ENCODE measurements around the gene MTR. TPM values are rescaled to one million over a fixed set of nuclear protein-coding genes. Genes with fewer than 3 reads are reported as not detected.

The MTR gene
- polyA plus RNA-seq, 2 donors: 2.4 to 3.6 TPM

DNA sequence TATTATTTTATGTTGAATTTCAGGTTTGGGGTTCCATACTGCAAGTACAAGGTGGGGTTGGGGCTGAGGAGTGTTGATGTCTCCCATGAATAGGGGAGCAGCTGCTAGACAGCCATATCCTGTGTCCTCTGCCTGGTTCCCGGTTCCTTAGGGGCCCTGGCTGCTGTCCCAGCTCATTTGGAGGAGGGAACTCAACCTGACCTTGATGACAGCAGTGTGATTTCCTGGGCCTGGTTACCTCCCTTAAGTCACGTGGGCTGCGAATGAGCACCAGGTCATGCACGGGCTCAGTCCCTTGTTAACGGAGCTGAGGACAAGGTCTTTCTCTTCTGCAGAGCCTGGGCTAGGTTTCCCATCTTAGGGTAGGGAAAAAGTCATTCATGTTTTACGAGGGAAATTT, 85.1 kb downstream of the MTR start:
- no peaks in the 10 kb centered on the region for H3K27me3 ChIP-seq (ENCODE audit: control insufficient read depth in 1 of 2, insufficient read depth in 2 of 2, low read length in 2 of 2)
- peaks cover 0 to 4% of the 10 kb centered on the region in 2 donors for H3K36me3 ChIP-seq (ENCODE audit: control insufficient read depth in 2 of 2, insufficient read depth in 2 of 2, low read length in 1 of 2)
- 82 to 92% methylated on average over 6 of the region's 6 CpGs for WGBS, 2 donors
- no peaks in the 10 kb centered on the region for H3K9me3 ChIP-seq (ENCODE audit: control insufficient read depth in 2 of 2, insufficient read depth in 1 of 2, low read depth in 1 of 2, low read length in 1 of 2)
- no peaks in the 10 kb centered on the region for H3K4me1 ChIP-seq (ENCODE audit: control insufficient read depth in 2 of 2, insufficient read depth in 2 of 2, low read length in 1 of 2)
- no peak overlapping the region for H3K4me3 ChIP-seq (ENCODE audit: low read depth in 1 of 2, low read length in 2 of 2)
- H3K27ac ChIP-seq (ENCODE audit: low read depth in 2 of 2, low read length in 1 of 2): no peak overlapping the region

DNA sequence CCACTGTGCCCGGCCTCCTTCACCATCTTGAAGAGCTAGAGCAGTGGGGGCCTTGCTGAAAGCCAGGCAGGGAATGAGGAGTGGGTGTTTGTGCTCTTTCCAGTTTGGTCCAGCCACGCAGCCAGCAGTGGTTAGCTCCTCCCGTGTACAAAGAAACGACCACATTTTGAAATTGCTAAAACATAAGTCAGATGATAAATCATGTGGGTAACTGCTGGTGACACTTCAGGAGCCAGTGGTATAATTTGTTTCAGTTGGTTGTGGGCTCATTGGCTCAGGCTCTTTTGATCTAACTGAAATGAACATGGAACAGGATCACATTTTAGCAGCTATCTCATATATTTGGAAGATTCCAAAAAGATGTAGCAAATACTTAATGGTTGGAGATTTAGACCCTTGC, 87.6 kb downstream of the MTR start:
- Histone ChIP-seq H3K4me3 (ENCODE audit: low read depth in 1 of 2, low read length in 2 of 2) (no peak overlapping the region), H3K27ac (ENCODE audit: low read depth in 2 of 2, low read length in 1 of 2) (no peak overlapping the region), H3K27me3 (ENCODE audit: control insufficient read depth in 1 of 2, insufficient read depth in 2 of 2, low read length in 2 of 2) (no peaks in the 10 kb centered on the region), H3K9me3 (ENCODE audit: control insufficient read depth in 2 of 2, insufficient read depth in 1 of 2, low read depth in 1 of 2, low read length in 1 of 2) (no peaks in the 10 kb centered on the region), H3K36me3 (ENCODE audit: control insufficient read depth in 2 of 2, insufficient read depth in 2 of 2, low read length in 1 of 2) (peaks cover 3 to 8% of the 10 kb centered on the region in 2 donors), H3K4me1 (ENCODE audit: control insufficient read depth in 2 of 2, insufficient read depth in 2 of 2, low read length in 1 of 2) (no peaks in the 10 kb centered on the region)
- 56 to 79% methylated on average over 4 of the region's 4 CpGs for WGBS, 2 donors

DNA sequence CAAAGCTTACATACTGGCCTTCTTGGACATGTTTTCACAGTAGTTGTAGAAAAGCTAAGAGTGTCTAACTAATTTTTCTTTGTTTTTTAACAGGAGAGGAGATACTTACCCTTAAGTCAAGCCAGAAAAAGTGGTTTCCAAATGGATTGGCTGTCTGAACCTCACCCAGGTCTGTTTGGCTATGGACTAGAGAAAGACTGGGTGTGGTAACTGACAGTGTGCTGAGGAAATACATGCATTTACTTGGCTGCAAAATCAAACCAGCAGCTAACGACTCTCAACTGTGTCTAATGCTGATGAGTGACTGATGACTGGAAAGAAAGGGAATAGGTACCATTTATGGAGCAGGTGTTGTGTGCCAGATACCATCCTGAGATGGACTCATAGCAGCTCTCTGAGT, 91.1 kb downstream of the MTR start:
- no peak overlapping the region for H3K4me3 ChIP-seq (ENCODE audit: low read depth in 1 of 2, low read length in 2 of 2)
- H3K27me3 ChIP-seq (ENCODE audit: control insufficient read depth in 1 of 2, insufficient read depth in 2 of 2, low read length in 2 of 2): no peaks in the 10 kb centered on the region
- H3K27ac ChIP-seq (ENCODE audit: low read depth in 2 of 2, low read length in 1 of 2): no peak overlapping the region
- H3K9me3 ChIP-seq (ENCODE audit: control insufficient read depth in 2 of 2, insufficient read depth in 1 of 2, low read depth in 1 of 2, low read length in 1 of 2): no peaks in the 10 kb centered on the region
- no peaks in the 10 kb centered on the region for H3K4me1 ChIP-seq (ENCODE audit: control insufficient read depth in 2 of 2, insufficient read depth in 2 of 2, low read length in 1 of 2)
- 48 to 59% methylated on average over 1 of the region's 1 CpG for WGBS, 2 donors
- peaks cover 9 to 20% of the 10 kb centered on the region in 2 donors for H3K36me3 ChIP-seq (ENCODE audit: control insufficient read depth in 2 of 2, insufficient read depth in 2 of 2, low read length in 1 of 2)

DNA sequence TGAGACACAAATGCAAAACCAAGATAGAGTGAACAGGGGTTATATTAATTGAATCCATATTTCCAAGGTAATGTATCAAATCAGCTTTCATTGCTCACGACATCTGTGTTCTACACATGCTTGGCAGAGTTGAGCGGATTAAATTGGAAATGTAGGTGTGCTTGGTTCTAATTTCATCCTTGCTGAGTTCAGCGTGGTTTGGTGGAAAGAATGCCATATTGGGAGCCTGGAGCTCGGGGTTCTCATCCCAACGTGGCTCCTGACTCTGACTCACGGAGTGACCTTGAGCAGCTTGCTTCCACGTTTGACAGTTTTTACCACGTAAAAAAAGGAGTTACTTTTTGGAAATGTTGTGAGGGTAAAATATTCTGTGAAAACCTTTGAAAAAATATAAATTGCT, 92.0 kb downstream of the MTR start:
- H3K4me3 ChIP-seq (ENCODE audit: low read depth in 1 of 2, low read length in 2 of 2): no peak overlapping the region
- 88 to 95% methylated on average over 8 of the region's 8 CpGs for WGBS, 2 donors
- H3K27me3 ChIP-seq (ENCODE audit: control insufficient read depth in 1 of 2, insufficient read depth in 2 of 2, low read length in 2 of 2): no peaks in the 10 kb centered on the region
- no peaks in the 10 kb centered on the region for H3K4me1 ChIP-seq (ENCODE audit: control insufficient read depth in 2 of 2, insufficient read depth in 2 of 2, low read length in 1 of 2)
- no peak overlapping the region for H3K27ac ChIP-seq (ENCODE audit: low read depth in 2 of 2, low read length in 1 of 2)
- H3K36me3 ChIP-seq (ENCODE audit: control insufficient read depth in 2 of 2, insufficient read depth in 2 of 2, low read length in 1 of 2): peaks cover 14 to 23% of the 10 kb centered on the region in 2 donors
- H3K9me3 ChIP-seq (ENCODE audit: control insufficient read depth in 2 of 2, insufficient read depth in 1 of 2, low read depth in 1 of 2, low read length in 1 of 2): no peaks in the 10 kb centered on the region

DNA sequence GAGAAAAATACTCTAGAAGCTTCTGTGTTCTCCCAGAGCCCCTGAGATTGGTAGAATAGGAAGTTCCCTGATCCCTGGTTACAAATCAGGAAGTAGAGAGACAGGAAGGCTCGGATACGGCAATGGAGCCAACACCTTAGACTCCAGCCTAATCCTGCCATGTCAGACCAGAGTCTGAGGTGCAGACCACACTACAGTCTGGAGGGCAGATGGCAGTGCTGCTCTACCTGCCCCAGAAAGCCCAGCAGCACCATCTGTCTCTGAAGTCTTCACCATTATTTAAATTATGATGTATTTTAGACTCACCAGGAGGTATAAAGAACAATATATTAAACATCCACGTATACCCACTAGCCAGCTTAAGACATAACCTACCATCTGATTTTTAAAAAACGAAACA, 93.0 kb downstream of the MTR start:
- no peaks in the 10 kb centered on the region for H3K9me3 ChIP-seq (ENCODE audit: control insufficient read depth in 2 of 2, insufficient read depth in 1 of 2, low read depth in 1 of 2, low read length in 1 of 2)
- 84 to 87% methylated on average over 4 of the region's 4 CpGs for WGBS, 2 donors
- H3K27ac ChIP-seq (ENCODE audit: low read depth in 2 of 2, low read length in 1 of 2): no peak overlapping the region
- H3K27me3 ChIP-seq (ENCODE audit: control insufficient read depth in 1 of 2, insufficient read depth in 2 of 2, low read length in 2 of 2): no peaks in the 10 kb centered on the region
- no peak overlapping the region for H3K4me3 ChIP-seq (ENCODE audit: low read depth in 1 of 2, low read length in 2 of 2)
- peaks cover 14 to 27% of the 10 kb centered on the region in 2 donors for H3K36me3 ChIP-seq (ENCODE audit: control insufficient read depth in 2 of 2, insufficient read depth in 2 of 2, low read length in 1 of 2)
- H3K4me1 ChIP-seq (ENCODE audit: control insufficient read depth in 2 of 2, insufficient read depth in 2 of 2, low read length in 1 of 2): no peaks in the 10 kb centered on the region

DNA sequence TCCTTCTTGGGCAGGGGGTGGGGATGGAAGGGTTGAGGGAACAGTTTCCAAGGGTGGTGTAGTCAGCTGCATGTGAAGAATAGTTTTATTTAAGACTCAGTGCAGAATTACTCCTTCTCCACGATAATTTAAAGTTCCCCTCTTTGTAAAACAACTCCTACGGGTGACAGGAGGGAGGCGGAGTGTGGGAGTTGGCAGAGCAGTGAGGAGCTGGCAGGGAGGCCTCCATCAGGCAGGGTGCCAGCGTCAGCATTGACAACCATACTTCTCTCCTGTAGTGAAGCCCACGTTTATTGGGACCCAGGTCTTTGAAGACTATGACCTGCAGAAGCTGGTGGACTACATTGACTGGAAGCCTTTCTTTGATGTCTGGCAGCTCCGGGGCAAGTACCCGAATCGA, 93.8 kb downstream of the MTR start:
- Histone ChIP-seq H3K36me3 (ENCODE audit: control insufficient read depth in 2 of 2, insufficient read depth in 2 of 2, low read length in 1 of 2) (peaks cover 14 to 30% of the 10 kb centered on the region in 2 donors), H3K27ac (ENCODE audit: low read depth in 2 of 2, low read length in 1 of 2) (no peak overlapping the region)

DNA sequence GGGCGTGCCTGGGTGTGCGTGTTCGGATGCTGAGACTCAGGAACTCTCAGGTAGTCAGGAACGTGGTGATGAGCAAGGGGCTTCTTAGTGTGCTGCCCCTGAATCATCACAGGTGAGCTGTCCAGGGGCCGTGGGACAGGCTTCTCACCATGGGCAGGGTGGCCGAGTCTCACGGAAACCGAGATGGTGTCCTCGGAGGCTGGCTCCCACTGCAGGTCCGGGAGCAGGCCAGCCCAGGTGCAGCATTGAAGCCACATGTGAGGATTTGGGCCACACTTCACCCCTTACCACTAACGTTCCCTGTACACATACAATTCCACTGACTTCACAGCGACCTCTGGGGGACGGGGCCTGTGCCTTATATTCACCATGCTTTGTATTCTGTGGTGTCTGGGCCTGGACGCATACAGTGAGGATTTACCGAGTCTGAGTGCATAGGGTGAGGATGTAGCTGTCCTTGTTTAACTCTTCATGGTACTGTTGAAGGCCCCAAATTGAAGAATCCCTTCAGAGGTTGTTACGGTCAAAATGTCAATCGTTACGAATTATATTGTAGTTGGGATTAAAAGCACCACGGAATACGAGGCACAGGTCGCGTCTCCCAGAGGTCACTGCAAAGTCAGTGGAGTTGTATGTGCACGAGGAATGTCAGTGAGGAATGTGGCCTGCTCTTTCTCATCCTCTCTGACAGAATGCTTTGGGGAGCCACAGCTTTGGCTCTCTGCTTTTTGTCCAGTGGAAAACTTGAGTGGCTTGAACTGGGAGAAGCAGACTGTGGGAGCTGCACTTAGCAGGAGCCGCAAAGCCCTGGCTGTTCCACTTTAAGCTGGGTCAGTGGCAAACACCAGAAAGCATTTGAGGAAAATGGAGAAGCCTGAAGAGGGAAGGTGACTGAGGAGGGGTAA, 95.3 kb downstream of the MTR start:
- Histone ChIP-seq H3K27ac (ENCODE audit: low read depth in 2 of 2, low read length in 1 of 2) (peak overlapping the region in 1 of 2 donors; percentile 63), H3K4me3 (ENCODE audit: low read depth in 1 of 2, low read length in 2 of 2) (no peak overlapping the region), H3K4me1 (ENCODE audit: control insufficient read depth in 2 of 2, insufficient read depth in 2 of 2, low read length in 1 of 2) (no peaks in the 10 kb centered on the region), H3K27me3 (ENCODE audit: control insufficient read depth in 1 of 2, insufficient read depth in 2 of 2, low read length in 2 of 2) (no peaks in the 10 kb centered on the region), H3K36me3 (ENCODE audit: control insufficient read depth in 2 of 2, insufficient read depth in 2 of 2, low read length in 1 of 2) (peaks cover 21 to 38% of the 10 kb centered on the region in 2 donors), H3K9me3 (ENCODE audit: control insufficient read depth in 2 of 2, insufficient read depth in 1 of 2, low read depth in 1 of 2, low read length in 1 of 2) (no peaks in the 10 kb centered on the region)
- 86% methylated on average over 24 of the region's 24 CpGs for WGBS, 2 donors

More for the DNA sequence above, 93.8 kb downstream of the MTR start:
- Histone ChIP-seq H3K4me1 (ENCODE audit: control insufficient read depth in 2 of 2, insufficient read depth in 2 of 2, low read length in 1 of 2) (no peaks in the 10 kb centered on the region), H3K27me3 (ENCODE audit: control insufficient read depth in 1 of 2, insufficient read depth in 2 of 2, low read length in 2 of 2) (no peaks in the 10 kb centered on the region), H3K9me3 (ENCODE audit: control insufficient read depth in 2 of 2, insufficient read depth in 1 of 2, low read depth in 1 of 2, low read length in 1 of 2) (no peaks in the 10 kb centered on the region), H3K4me3 (ENCODE audit: low read depth in 1 of 2, low read length in 2 of 2) (no peak overlapping the region)
- WGBS, 2 donors: 58 to 59% methylated on average over 8 of the region's 8 CpGs

DNA sequence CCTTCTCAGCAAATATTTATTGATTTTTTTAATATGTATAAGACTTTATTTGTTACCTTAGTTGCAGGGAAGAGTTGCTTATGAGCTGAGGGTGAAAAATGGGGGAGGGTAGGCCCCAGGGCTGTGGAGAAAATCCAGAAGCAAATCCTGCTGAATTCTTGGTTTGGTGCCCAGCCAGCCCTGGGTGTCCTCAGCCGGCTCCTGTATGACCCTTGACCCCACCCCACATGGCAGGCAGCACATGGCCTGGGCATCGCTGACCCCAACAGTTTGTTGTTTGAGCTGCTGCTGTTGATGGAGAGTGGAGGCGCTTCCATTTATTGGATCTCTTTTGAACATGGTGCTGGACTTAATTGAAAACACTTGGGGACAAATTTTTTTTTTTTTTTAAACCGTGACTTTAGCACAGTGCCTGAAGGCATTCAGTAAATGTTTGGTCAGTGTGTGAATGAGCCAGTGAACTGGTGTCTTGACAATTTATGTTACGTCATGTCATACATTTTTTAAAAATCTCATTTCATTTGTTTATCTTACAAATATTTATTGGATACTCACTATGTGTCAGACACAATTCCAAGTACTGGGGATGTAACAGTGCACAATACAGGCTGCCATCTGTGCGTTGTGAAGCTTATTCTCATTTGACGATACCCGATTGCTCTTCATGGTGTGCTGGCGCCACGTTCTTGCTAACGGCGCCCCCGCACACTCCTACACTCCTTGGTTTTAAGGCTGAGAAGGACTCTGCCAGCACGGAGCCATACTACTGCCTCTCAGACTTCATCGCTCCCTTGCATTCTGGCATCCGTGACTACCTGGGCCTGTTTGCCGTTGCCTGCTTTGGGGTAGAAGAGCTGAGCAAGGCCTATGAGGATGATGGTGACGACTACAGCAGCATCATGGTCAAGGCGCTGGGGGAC, 98.8 kb downstream of the MTR start:
- Histone ChIP-seq H3K27ac (ENCODE audit: low read depth in 2 of 2, low read length in 1 of 2) (no peak overlapping the region), H3K27me3 (ENCODE audit: control insufficient read depth in 1 of 2, insufficient read depth in 2 of 2, low read length in 2 of 2) (no peaks in the 10 kb centered on the region), H3K9me3 (ENCODE audit: control insufficient read depth in 2 of 2, insufficient read depth in 1 of 2, low read depth in 1 of 2, low read length in 1 of 2) (no peaks in the 10 kb centered on the region), H3K4me1 (ENCODE audit: control insufficient read depth in 2 of 2, insufficient read depth in 2 of 2, low read length in 1 of 2) (no peaks in the 10 kb centered on the region), H3K4me3 (ENCODE audit: low read depth in 1 of 2, low read length in 2 of 2) (no peak overlapping the region), H3K36me3 (ENCODE audit: control insufficient read depth in 2 of 2, insufficient read depth in 2 of 2, low read length in 1 of 2) (peaks cover 23 to 37% of the 10 kb centered on the region in 2 donors)
- WGBS, 2 donors: 86 to 88% methylated on average over 19 of the region's 19 CpGs

DNA sequence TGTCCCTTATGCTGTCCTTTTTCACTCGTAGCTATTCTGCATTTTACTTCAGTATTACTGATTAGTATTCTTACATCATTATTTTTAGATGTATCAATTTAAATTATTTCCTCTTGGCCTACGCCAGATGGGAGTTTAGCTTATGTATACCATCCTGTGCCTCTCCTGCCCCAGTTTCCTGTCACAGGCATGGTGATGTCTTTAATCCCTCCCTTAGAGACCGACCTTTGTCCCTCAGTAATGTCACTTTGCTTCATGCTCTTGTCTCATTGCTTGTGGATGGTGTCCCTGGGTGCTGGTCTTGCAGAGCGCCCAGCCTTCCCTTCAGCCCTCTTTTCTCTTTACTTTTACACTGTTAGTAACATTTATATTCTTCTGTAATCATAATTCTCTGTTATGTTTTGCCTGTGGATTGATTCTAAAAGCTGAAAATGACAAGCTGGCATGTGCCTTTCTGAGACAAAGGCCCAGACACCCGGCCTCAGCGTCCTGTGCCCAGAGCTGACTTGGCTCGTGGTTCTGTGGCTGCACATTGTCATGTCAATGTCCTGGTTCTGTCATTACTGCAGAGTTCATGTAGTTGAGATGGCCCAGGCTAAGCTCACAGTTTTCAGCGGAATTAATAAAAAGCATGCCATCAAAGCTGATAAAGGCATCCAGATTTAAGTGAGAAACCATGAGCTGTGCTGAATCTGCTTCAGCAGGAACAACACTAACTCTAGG, 100.7 kb downstream of the MTR start:
- H3K4me3 ChIP-seq (ENCODE audit: low read depth in 1 of 2, low read length in 2 of 2): no peak overlapping the region
- H3K27me3 ChIP-seq (ENCODE audit: control insufficient read depth in 1 of 2, insufficient read depth in 2 of 2, low read length in 2 of 2): no peaks in the 10 kb centered on the region
- H3K36me3 ChIP-seq (ENCODE audit: control insufficient read depth in 2 of 2, insufficient read depth in 2 of 2, low read length in 1 of 2): peaks cover 21 to 27% of the 10 kb centered on the region in 2 donors
- no peak overlapping the region for H3K27ac ChIP-seq (ENCODE audit: low read depth in 2 of 2, low read length in 1 of 2)
- no peaks in the 10 kb centered on the region for H3K9me3 ChIP-seq (ENCODE audit: control insufficient read depth in 2 of 2, insufficient read depth in 1 of 2, low read depth in 1 of 2, low read length in 1 of 2)
- no peaks in the 10 kb centered on the region for H3K4me1 ChIP-seq (ENCODE audit: control insufficient read depth in 2 of 2, insufficient read depth in 2 of 2, low read length in 1 of 2)
- WGBS, 2 donors: 92% methylated on average over 8 of the region's 8 CpGs

Measured in esophagus (tissue), 2 donors.